ENCODE data around the gene SERP1.

DNA sequence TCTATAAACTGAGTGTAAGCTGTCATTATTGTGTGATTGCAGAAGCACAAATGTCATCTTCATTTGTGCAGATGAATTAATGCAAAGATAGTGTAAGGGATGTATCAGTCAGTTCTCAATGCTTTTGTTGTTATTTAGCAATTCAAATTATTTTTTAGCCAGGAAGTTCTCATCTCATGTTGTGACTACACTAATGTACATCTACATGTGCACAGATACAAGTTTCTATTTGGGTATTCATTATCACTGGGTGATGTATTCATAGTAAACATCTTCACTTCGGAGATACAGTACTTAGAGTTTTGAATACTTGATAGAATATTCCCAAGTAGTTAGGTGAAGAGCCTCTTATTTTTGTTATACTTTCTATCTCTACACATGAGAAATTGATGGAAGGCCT, 11.4 kb upstream of the SERP1 start:
- TF ChIP-seq TAF1 (IDR thresholded peaks at IDR 0.05; ENCODE audit: low read depth, low read length) (no peak), POLR2A (IDR thresholded peaks at IDR 0.05; ENCODE audit: low read depth, low read length) (no peak), POLR2AphosphoS5 (IDR thresholded peaks at IDR 0.05; ENCODE audit: low read depth, low read length) (no peak), SPI1 (IDR thresholded peaks at IDR 0.05; ENCODE audit: low read depth, low read length) (no peak)
